GM12878 (cell line): ENCODE results near the gene TBC1D30. TPM values are rescaled to one million over a fixed set of nuclear protein-coding genes. Genes with fewer than 3 reads are reported as not detected.

Experiments used
- ATAC-seq: fragments of 200-7000 bp; cut with Tn5 transposase; 3 replicates; pipeline ENCODE4 v1.9.1; 2020; ENCODE audit warnings: mild to moderate bottlenecking, moderate library complexity
- BruUV-seq: library from RNA; stranded (reverse); fragments of 400-500 nt; replicated peaks from 2 replicates; lab custom pipeline; 2021; lab: Mats Ljungman, UMichigan
- CTCF ChIA-PET: fragments of 300-600 bp; sonication (Branson Sonifier 250); formaldehyde crosslinking; extraction: SDS; loops from one replicate; lab custom pipeline; 2021; ENCODE audit warnings: inconsistent platforms; lab: Yijun Ruan, JAX
- POLR2A ChIA-PET: fragments of 350-600 bp; formaldehyde crosslinking; extraction: SDS; loops from one replicate; lab custom pipeline; 2021; ENCODE audit warnings: inconsistent platforms; lab: Charles Lee
- RAD21 ChIA-PET: fragments of 300-600 bp; sonication (Branson Sonifier 250); formaldehyde crosslinking; loops from one replicate; lab custom pipeline; 2023; ENCODE audit warnings: antibody characterized with exemption; ENCODE audit not compliant: unreplicated experiment; lab: Charles Lee
- SMC1A ChIA-PET: fragments of 300-600 bp; sonication (Branson Sonifier 250); formaldehyde crosslinking; loops from one replicate; lab custom pipeline; 2023; ENCODE audit not compliant: unreplicated experiment, uncharacterized antibody; lab: Charles Lee
- DNase-seq: peaks from one replicate; pipeline ENCODE4 v3.0.0-alpha.2; 2011; ENCODE audit warnings: low read depth, low spot score
- FAIRE-seq: peaks from 3 replicates; lab custom pipeline; 2011; peaks lifted over from hg19 to GRCh38; lab: Jason Lieb, UNC
- H2AFZ ChIP-seq: 2 replicates; pipeline ENCODE4 v1.6.0; 2011; ENCODE audit warnings: low read depth, low read length, control low read depth; ENCODE audit not compliant: control insufficient read depth
- H3K27ac ChIP-seq: 2 replicates; pipeline ENCODE4 v1.5.1; 2011; ENCODE audit warnings: control low read depth; ENCODE audit not compliant: control insufficient read depth, insufficient read depth
- H3K27me3 ChIP-seq, 2 experiments: replicated peaks in 1 of 2; 2 replicates each; pipeline versions ENCODE4 v1.6.0 to v1.6.1; 2011; ENCODE audit warnings: low read length in 1 of 2; ENCODE audit not compliant: control insufficient read depth in 2 of 2, insufficient read depth in 2 of 2
- H3K36me3 ChIP-seq, 2 experiments: 2 replicates each; pipeline ENCODE4 v1.5.1; 2011; ENCODE audit warnings: low read length in 1 of 2; ENCODE audit not compliant: control insufficient read depth in 2 of 2, insufficient read depth in 2 of 2
- H3K4me1 ChIP-seq: 2 replicates; pipeline ENCODE4 v1.6.1; 2011; ENCODE audit warnings: mild to moderate bottlenecking, low read length, moderate library complexity, mixed read lengths; ENCODE audit not compliant: control insufficient read depth, insufficient read depth
- H3K4me2 ChIP-seq: 2 replicates; pipeline ENCODE4 v1.6.0; 2011; ENCODE audit warnings: control low read depth; ENCODE audit not compliant: control insufficient read depth, insufficient read depth
- H3K4me3 ChIP-seq: fragments of 200-600 bp; sonication (generic); 2 replicates; pipeline ENCODE4 v1.5.1; 2016
- H3K79me2 ChIP-seq: 2 replicates; pipeline ENCODE4 v1.6.0; 2011; ENCODE audit warnings: low read length; ENCODE audit not compliant: control insufficient read depth, insufficient read depth
- H3K9ac ChIP-seq: 2 replicates; pipeline ENCODE4 v1.8.0; 2011; ENCODE audit warnings: low read length, control low read depth, mixed read lengths; ENCODE audit not compliant: control insufficient read depth, insufficient read depth
- H3K9me3 ChIP-seq: replicated peaks from 3 replicates; pipeline ENCODE4 v1.5.1; 2011; ENCODE audit warnings: mild to moderate bottlenecking, low read length; ENCODE audit not compliant: control insufficient read depth, insufficient read depth
- H4K20me1 ChIP-seq: 2 replicates; pipeline ENCODE4 v1.6.0; 2011; ENCODE audit not compliant: control insufficient read depth, insufficient read depth
- BCL3 ChIP-seq: IDR thresholded peaks from 2 replicates; pipeline ENCODE4 v1.6.1; 2011; ENCODE audit warnings: borderline replicate concordance, low read depth, mild to moderate bottlenecking, moderate library complexity, low read length; ENCODE audit not compliant: insufficient read depth, poor library complexity, severe bottlenecking
- CEBPB ChIP-seq, 2 experiments: fragments of 150-350 bp in 1 of 2; IDR thresholded peaks; 2 replicates each; pipeline ENCODE4 v1.6.1; 2012 to 2014; ENCODE audit warnings: low read depth in 2 of 2, low read length in 2 of 2, borderline replicate concordance in 1 of 2, inconsistent platforms in 1 of 2
- CREB1 ChIP-seq: IDR thresholded peaks from 2 replicates; pipeline ENCODE4 v1.6.1; 2012; ENCODE audit warnings: low read depth, mild to moderate bottlenecking, inconsistent platforms
- E2F8 ChIP-seq: fragments of 450-650 bp; IDR thresholded peaks from 2 replicates; pipeline ENCODE4 v1.6.1; 2018; ENCODE audit warnings: mild to moderate bottlenecking, low read depth, moderate library complexity; ENCODE audit not compliant: partially characterized antibody
- JUNB ChIP-seq: IDR thresholded peaks from 2 replicates; pipeline ENCODE4 v1.6.1; 2016; ENCODE audit warnings: antibody characterized with exemption, mild to moderate bottlenecking
- MXI1 ChIP-seq: fragments of 150-350 bp; IDR thresholded peaks from 2 replicates; pipeline ENCODE4 v1.6.1; 2011; ENCODE audit warnings: low read depth, mild to moderate bottlenecking, inconsistent platforms, low read length, improper control_type of control experiment
- NRF1 ChIP-seq: conservative IDR thresholded peaks from 2 replicates; pipeline ENCODE4 v1.6.1; 2011; ENCODE audit warnings: mild to moderate bottlenecking, low read depth, low read length, improper control_type of control experiment
- ZNF274 ChIP-seq: IDR thresholded peaks from one replicate; pipeline ENCODE4 v1.8.0; 2011; ENCODE audit not compliant: insufficient read length, insufficient read depth
- WGBS: methylation state at CpG from one replicate; pipeline ENCODE4 v1.1.6; 2016; ENCODE audit warnings: low lambda C conversion rate; ENCODE audit not compliant: insufficient replicate concordance, insufficient coverage; ENCODE audit errors: missing lambda C conversion rate; 5-methylcytosine and 5-hydroxymethylcytosine counted together
- in situ Hi-C: fragments of 300-500 bp; cut with MboI; formaldehyde crosslinking; loops from 9 replicates; pipeline ENCODE4 v1.14.3; 2018; ENCODE audit warnings: mixed read lengths
- intact Hi-C: fragments of 100-400 bp; cut with micrococcal nuclease; formaldehyde crosslinking; loops from one replicate; pipeline ENCODE4 v1.14.2; 2022; ENCODE audit not compliant: unreplicated experiment
- polyA plus RNA-seq, 11 experiments: library from polyadenylated mRNA; depleted of rRNA in 4 of 11; unstranded in 6 of 11; stranded (reverse) in 5 of 11; fragments of >200 nt; fragmentation: Nextera tagmentation in 4 of 11; fragmentation: Illumina TruSeq in 1 of 11; extraction: Ambion mirVana in 4 of 11; extraction: Trizol in 1 of 11; gene quantifications; 1 replicate in 1 of 11; 2 replicates in 10 of 11; pipeline versions ENCODE4 v1.2.1 to v1.2.3, GENCODE V29; 2011 to 2016; ENCODE audit warnings: inconsistent platforms in 2 of 11, missing spikeins in 2 of 11, low read depth in 1 of 11
- total RNA-seq, 4 experiments: library from RNA; depleted of rRNA in 3 of 4; stranded (reverse); fragments of >200 nt in 3 of 4; fragmentation: Illumina TruSeq in 1 of 4; extraction: Trizol in 1 of 4; gene quantifications; 2 replicates each; pipeline versions ENCODE4 v1.2.1 to v1.2.3, GENCODE V29; 2013 to 2021
- TF ChIP-seq, protein P1 (sequence below): fragments of 450-650 bp; IDR thresholded peaks from 2 replicates; pipeline ENCODE4 v1.6.1; 2017; ENCODE audit warnings: borderline replicate concordance
- TF ChIP-seq, protein P2 (sequence below): fragments of 450-650 bp; IDR thresholded peaks from 2 replicates; pipeline ENCODE4 v1.6.1; 2017; ENCODE audit warnings: mild to moderate bottlenecking, low read depth, inconsistent platforms; ENCODE audit not compliant: poor library complexity, severe bottlenecking
- TF ChIP-seq, protein P3 (sequence below): fragments of 450-650 bp; IDR thresholded peaks from 2 replicates; pipeline ENCODE4 v1.6.1; 2018; ENCODE audit warnings: borderline replicate concordance, mild to moderate bottlenecking; ENCODE audit not compliant: partially characterized antibody

TBC1D30 gene
- total and polyA plus RNA-seq, 10 of the 15 experiments (the other 5 are each of a cell fraction or from before 2014, with no cell fraction given) = 1.2 to 23.3 (median 11.1) TPM

DNA sequence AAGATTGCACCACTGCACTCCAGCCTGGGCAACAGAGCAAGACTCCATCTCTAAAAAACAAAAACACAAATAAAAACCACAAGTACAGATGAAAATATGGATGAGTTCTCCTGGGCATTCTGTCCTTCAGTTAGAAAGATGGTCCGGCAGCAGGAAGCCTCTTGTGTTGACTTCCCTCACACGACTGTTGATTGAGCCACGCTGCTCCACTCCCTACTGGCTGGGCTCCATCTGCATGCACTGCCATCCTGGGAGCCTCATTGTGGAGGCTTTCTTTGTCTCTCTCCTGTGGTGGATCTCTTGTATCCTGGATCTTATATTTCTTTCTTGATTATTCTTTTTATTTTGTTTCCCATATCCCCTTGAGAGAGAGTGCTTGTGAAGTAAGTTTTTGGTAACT is 30.8 kb upstream of the TBC1D30 start (continued):
- TF ChIP-seq, protein P1, sequence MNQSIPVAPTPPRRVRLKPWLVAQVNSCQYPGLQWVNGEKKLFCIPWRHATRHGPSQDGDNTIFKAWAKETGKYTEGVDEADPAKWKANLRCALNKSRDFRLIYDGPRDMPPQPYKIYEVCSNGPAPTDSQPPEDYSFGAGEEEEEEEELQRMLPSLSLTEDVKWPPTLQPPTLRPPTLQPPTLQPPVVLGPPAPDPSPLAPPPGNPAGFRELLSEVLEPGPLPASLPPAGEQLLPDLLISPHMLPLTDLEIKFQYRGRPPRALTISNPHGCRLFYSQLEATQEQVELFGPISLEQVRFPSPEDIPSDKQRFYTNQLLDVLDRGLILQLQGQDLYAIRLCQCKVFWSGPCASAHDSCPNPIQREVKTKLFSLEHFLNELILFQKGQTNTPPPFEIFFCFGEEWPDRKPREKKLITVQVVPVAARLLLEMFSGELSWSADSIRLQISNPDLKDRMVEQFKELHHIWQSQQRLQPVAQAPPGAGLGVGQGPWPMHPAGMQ = no peak
- no peak for TF ChIP-seq JUNB

GRCh38 chr12:64794305-64794704 is 30.1 kb upstream of the TBC1D30 start:
- H3K4me1 ChIP-seq = no peaks in the 10 kb centered on the region
- no peak overlapping the region for H3K4me3 ChIP-seq
- in situ Hi-C loops = loop anchor here (10.0 kb wide), 1 partner anchor 440 kb away; no protein-coding TSS in a partner anchor
- ChIA-PET RAD21 (interaction anchor here (1.2 to 3.4 kb wide), 3 partner anchors 89 to 439 kb away, joined by 7 to 39 read pairs (median 24); no protein-coding TSS in a partner anchor), CTCF (interaction anchor here (0.5 to 5.2 kb wide), 13 partner anchors 7 to 438 kb away, joined by 3 to 72 read pairs (median 8); no protein-coding TSS in a partner anchor), POLR2A (no interaction called here), SMC1A (interaction anchor here (2.4 to 8.8 kb wide), 3 partner anchors 9 to 439 kb away, joined by 11 to 130 read pairs (median 22); no protein-coding TSS in a partner anchor)
- no peak for ATAC-seq
- H3K9ac ChIP-seq = no peak overlapping the region
- no peak overlapping the region for H2AFZ ChIP-seq
- no peak overlapping the region for H3K27ac ChIP-seq
- intact Hi-C loops = no loop called here
- 12% methylated on average over 3 of the region's 3 CpGs for WGBS
- H3K4me2 ChIP-seq = no peak overlapping the region
- H3K27me3 ChIP-seq = no peaks in the 10 kb centered on the region
- no peaks in the 10 kb centered on the region for H3K36me3 ChIP-seq
- H4K20me1 ChIP-seq = no peaks in the 10 kb centered on the region
- H3K79me2 ChIP-seq = no peaks in the 10 kb centered on the region
- no TSS peak for BruUV-seq
- no peak for FAIRE-seq
- no peaks in the 10 kb centered on the region for H3K9me3 ChIP-seq
- no peak for DNase-seq
- TF ChIP-seq BCL3 (no peak), MXI1 (no peak), CEBPB (IDR thresholded peaks at IDR 0.05; ENCODE audit: borderline replicate concordance in 1 of 2, low read depth in 2 of 2, low read length in 2 of 2) (no peak), E2F8 (no peak), ZNF274 (no peak), CREB1 (no peak), NRF1 (no peak)
- TF ChIP-seq, protein P2, sequence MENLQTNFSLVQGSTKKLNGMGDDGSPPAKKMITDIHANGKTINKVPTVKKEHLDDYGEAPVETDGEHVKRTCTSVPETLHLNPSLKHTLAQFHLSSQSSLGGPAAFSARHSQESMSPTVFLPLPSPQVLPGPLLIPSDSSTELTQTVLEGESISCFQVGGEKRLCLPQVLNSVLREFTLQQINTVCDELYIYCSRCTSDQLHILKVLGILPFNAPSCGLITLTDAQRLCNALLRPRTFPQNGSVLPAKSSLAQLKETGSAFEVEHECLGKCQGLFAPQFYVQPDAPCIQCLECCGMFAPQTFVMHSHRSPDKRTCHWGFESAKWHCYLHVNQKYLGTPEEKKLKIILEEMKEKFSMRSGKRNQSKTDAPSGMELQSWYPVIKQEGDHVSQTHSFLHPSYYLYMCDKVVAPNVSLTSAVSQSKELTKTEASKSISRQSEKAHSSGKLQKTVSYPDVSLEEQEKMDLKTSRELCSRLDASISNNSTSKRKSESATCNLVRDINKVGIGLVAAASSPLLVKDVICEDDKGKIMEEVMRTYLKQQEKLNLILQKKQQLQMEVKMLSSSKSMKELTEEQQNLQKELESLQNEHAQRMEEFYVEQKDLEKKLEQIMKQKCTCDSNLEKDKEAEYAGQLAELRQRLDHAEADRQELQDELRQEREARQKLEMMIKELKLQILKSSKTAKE = no peak
- TF ChIP-seq, protein P3, sequence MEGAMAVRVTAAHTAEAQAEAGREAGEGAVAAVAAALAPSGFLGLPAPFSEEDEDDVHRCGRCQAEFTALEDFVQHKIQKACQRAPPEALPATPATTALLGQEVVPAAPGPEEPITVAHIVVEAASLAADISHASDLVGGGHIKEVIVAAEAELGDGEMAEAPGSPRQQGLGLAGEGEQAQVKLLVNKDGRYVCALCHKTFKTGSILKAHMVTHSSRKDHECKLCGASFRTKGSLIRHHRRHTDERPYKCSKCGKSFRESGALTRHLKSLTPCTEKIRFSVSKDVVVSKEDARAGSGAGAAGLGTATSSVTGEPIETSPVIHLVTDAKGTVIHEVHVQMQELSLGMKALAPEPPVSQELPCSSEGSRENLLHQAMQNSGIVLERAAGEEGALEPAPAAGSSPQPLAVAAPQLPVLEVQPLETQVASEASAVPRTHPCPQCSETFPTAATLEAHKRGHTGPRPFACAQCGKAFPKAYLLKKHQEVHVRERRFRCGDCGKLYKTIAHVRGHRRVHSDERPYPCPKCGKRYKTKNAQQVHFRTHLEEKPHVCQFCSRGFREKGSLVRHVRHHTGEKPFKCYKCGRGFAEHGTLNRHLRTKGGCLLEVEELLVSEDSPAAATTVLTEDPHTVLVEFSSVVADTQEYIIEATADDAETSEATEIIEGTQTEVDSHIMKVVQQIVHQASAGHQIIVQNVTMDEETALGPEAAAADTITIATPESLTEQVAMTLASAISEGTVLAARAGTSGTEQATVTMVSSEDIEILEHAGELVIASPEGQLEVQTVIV = no peak
